WTC11 (cell line): ENCODE measurements around the gene BRINP1. TPM values are rescaled to one million over a fixed set of nuclear protein-coding genes. Genes with fewer than 3 reads are reported as not detected.

Experiments used
- ATAC-seq: fragments of 200-7000 bp; cut with Tn5 transposase; 2 replicates; pipeline ENCODE4 v1.10.0; 2021; ENCODE audit warnings: mild to moderate bottlenecking, moderate library complexity
- CTCF ChIA-PET: fragments of 300-600 bp; sonication (Branson Sonifier 250); formaldehyde crosslinking; loops from one replicate; lab custom pipeline; 2021; ENCODE audit warnings: antibody characterized with exemption; lab: Charles Lee
- POLR2A ChIA-PET: fragments of 350-600 bp; sonication (Branson Sonifier 250); formaldehyde crosslinking; loops from one replicate; lab custom pipeline; 2021; ENCODE audit warnings: antibody characterized with exemption; lab: Charles Lee
- DNase-seq: peaks from one replicate; pipeline ENCODE4 v3.0.0; 2021; ENCODE audit warnings: low spot score
- H3K27ac Mint-ChIP-seq: 2 replicates; pipeline ENCODE4 v1.8.0; 2021; ENCODE audit warnings: mixed read lengths
- H3K27me3 Mint-ChIP-seq: 2 replicates; pipeline ENCODE4 v1.8.0; 2021; ENCODE audit warnings: low read depth, mild to moderate bottlenecking, moderate library complexity, mixed read lengths
- H3K36me3 Mint-ChIP-seq: 2 replicates; pipeline ENCODE4 v1.8.0; 2021; ENCODE audit warnings: mixed read lengths
- H3K4me1 Mint-ChIP-seq: 2 replicates; pipeline ENCODE4 v1.8.0; 2022; ENCODE audit warnings: mixed read lengths
- H3K4me3 Mint-ChIP-seq: 2 replicates; pipeline ENCODE4 v1.8.0; 2021; ENCODE audit warnings: mild to moderate bottlenecking, moderate library complexity, mixed read lengths
- H3K9me3 Mint-ChIP-seq: 2 replicates; pipeline ENCODE4 v1.8.0; 2021; ENCODE audit warnings: mixed read lengths
- CTCF ChIP-seq: fragments of 200-600 bp; IDR thresholded peaks from 2 replicates; pipeline ENCODE4 v1.8.0; 2022; ENCODE audit warnings: antibody characterized with exemption
- E2F1 ChIP-seq: sonication (generic); formaldehyde crosslinking; IDR thresholded peaks from 2 replicates; pipeline ENCODE4 v1.8.0; 2022; ENCODE audit warnings: mild to moderate bottlenecking, missing genetic modification reagents
- E2F4 ChIP-seq: sonication (generic); formaldehyde crosslinking; IDR thresholded peaks from 2 replicates; pipeline ENCODE4 v1.8.1; 2022; ENCODE audit warnings: low read depth, mild to moderate bottlenecking, moderate library complexity, missing genetic modification reagents, borderline replicate concordance
- GABPB1 ChIP-seq: sonication (generic); formaldehyde crosslinking; IDR thresholded peaks from 2 replicates; pipeline ENCODE4 v1.8.1; 2023; ENCODE audit warnings: mild to moderate bottlenecking, missing genetic modification reagents
- MAX ChIP-seq: sonication (generic); formaldehyde crosslinking; IDR thresholded peaks from 2 replicates; pipeline ENCODE4 v1.8.0; 2022; ENCODE audit warnings: mild to moderate bottlenecking, missing genetic modification reagents
- MXD4 ChIP-seq: fragments of 250-450 bp; sonication (Bioruptor Pico); IDR thresholded peaks from 2 replicates; pipeline ENCODE4 v1.8.0; 2021; ENCODE audit warnings: mild to moderate bottlenecking, moderate library complexity, borderline replicate concordance
- NR2C2 ChIP-seq: sonication (generic); formaldehyde crosslinking; IDR thresholded peaks from 2 replicates; pipeline ENCODE4 v1.8.0; 2022; ENCODE audit warnings: mild to moderate bottlenecking, missing genetic modification reagents
- OVOL2 ChIP-seq: fragments of 250-450 bp; sonication (Bioruptor Pico); IDR thresholded peaks from 2 replicates; pipeline ENCODE4 v1.9.0; 2021; ENCODE audit warnings: mild to moderate bottlenecking, borderline replicate concordance
- SMAD4 ChIP-seq: sonication (generic); formaldehyde crosslinking; IDR thresholded peaks from 2 replicates; pipeline ENCODE4 v1.8.0; 2022; ENCODE audit warnings: mild to moderate bottlenecking, missing genetic modification reagents
- TEAD1 ChIP-seq: sonication (generic); formaldehyde crosslinking; IDR thresholded peaks from 2 replicates; pipeline ENCODE4 v1.8.0; 2022; ENCODE audit warnings: mild to moderate bottlenecking, missing genetic modification reagents
- TEAD4 ChIP-seq: sonication (generic); formaldehyde crosslinking; IDR thresholded peaks from 2 replicates; pipeline ENCODE4 v1.8.0; 2022; ENCODE audit warnings: mild to moderate bottlenecking, missing genetic modification reagents
- USF2 ChIP-seq: sonication (generic); formaldehyde crosslinking; IDR thresholded peaks from 2 replicates; pipeline ENCODE4 v1.8.1; 2023; ENCODE audit warnings: mild to moderate bottlenecking, missing genetic modification reagents, moderate library complexity
- ZMAT4 ChIP-seq: fragments of 250-450 bp; sonication (Bioruptor Pico); IDR thresholded peaks from 2 replicates; pipeline ENCODE4 v1.9.0; 2021; ENCODE audit warnings: mild to moderate bottlenecking
- total RNA-seq: library from RNA; stranded (reverse); gene quantifications from 3 replicates; pipeline ENCODE4 v1.2.3, GENCODE V29; 2021

Gene BRINP1
- total RNA-seq, 1 experiment from 2014 or later: 19.5 TPM

- ATAC-seq: no peak
- Mint-ChIP-seq H3K4me1 (peaks cover 7% of the 10 kb centered on the region), H3K4me3 (no peak overlapping the region), H3K27ac (no peak overlapping the region), H3K27me3 (no peaks in the 10 kb centered on the region), H3K36me3 (no peaks in the 10 kb centered on the region), H3K9me3 (no peaks in the 10 kb centered on the region)
- CTCF ChIA-PET: no interaction called here
- TF ChIP-seq E2F1 (CRISPR knock-in tag) (no peak), E2F4 (CRISPR knock-in tag) (no peak), TEAD1 (CRISPR knock-in tag) (no peak), MXD4 (no peak), USF2 (no peak), SMAD4 (CRISPR knock-in tag) (no peak), ZMAT4 (no peak), OVOL2 (CRISPR knock-in tag) (no peak), GABPB1 (no peak), TEAD4 (no peak)
- POLR2A ChIA-PET: no interaction called here
- DNase-seq: no peak
Measured at GRCh38 chr9:119398350-119398749, 29.1 kb upstream of the BRINP1 start.

GRCh38 chr9:119391878-119392277, 22.6 kb upstream of the BRINP1 start:
- DNase-seq (no peak), ATAC-seq (no peak)
- no peak overlapping the region for H3K4me3 Mint-ChIP-seq
- TF ChIP-seq CTCF (no peak), NR2C2 (CRISPR knock-in tag) (no peak)
- POLR2A ChIA-PET: no interaction called here
- CTCF ChIA-PET: no interaction called here
- no peaks in the 10 kb centered on the region for H3K36me3 Mint-ChIP-seq
- H3K27me3 Mint-ChIP-seq: no peaks in the 10 kb centered on the region
- H3K9me3 Mint-ChIP-seq: no peaks in the 10 kb centered on the region; the same call in 1 of the 2 replicates
- H3K27ac Mint-ChIP-seq: no peak overlapping the region
- H3K4me1 Mint-ChIP-seq: peaks cover 4% of the 10 kb centered on the region

- Mint-ChIP-seq H3K9me3 (peaks cover 3% of the 10 kb centered on the region; the same call in 1 of the 2 replicates), H3K36me3 (no peaks in the 10 kb centered on the region), H3K27ac (no peak overlapping the region), H3K4me1 (peaks cover 14% of the 10 kb centered on the region), H3K4me3 (no peak overlapping the region), H3K27me3 (peaks cover 20% of the 10 kb centered on the region)
- no peak for TF ChIP-seq TEAD4
- peak; percentile 61 for TF ChIP-seq CTCF
- peak; percentile 51; the same call in 1 of the 2 replicates for TF ChIP-seq MAX
- CTCF ChIA-PET: interaction anchor here (0.6 to 1.9 kb wide), 16 partner anchors 9 to 973 kb away, joined by 3 to 10 read pairs (median 4); no protein-coding TSS in a partner anchor
- peak; percentile 61 for DNase-seq
- peak; percentile 81 for ATAC-seq
- POLR2A ChIA-PET: no interaction called here
Measured at GRCh38 chr9:119375892-119376291, 6.7 kb upstream of the BRINP1 start.
